HepG2 (cell line): ENCODE data around the gene MYO7A. TPM values are rescaled to one million over a fixed set of nuclear protein-coding genes. Genes with fewer than 3 reads are reported as not detected.

Source experiments
- ATAC-seq: fragments of 200-7000 bp; cut with Tn5 transposase; 3 replicates; pipeline ENCODE4 v1.9.1; 2020; ENCODE audit warnings: mild to moderate bottlenecking, moderate library complexity
- BruUV-seq: library from RNA; stranded (reverse); fragments of 400-500 nt; replicated peaks from 2 replicates; lab custom pipeline; 2021; lab: Mats Ljungman, UMichigan
- CTCF ChIA-PET: fragments of 300-600 bp; formaldehyde crosslinking; extraction: SDS; loops from one replicate; lab custom pipeline; 2021; ENCODE audit warnings: low total read pairs, inconsistent platforms, low intra/inter-chr PET ratio; lab: Yijun Ruan, JAX
- POLR2A ChIA-PET: fragments of 350-600 bp; sonication (Branson Sonifier 250); formaldehyde crosslinking; loops from one replicate; lab custom pipeline; 2020; ENCODE audit warnings: antibody characterized with exemption, inconsistent platforms; lab: Yijun Ruan, JAX
- DNase-seq: peaks from one replicate; pipeline ENCODE4 v3.0.0-alpha.2; 2015; ENCODE audit warnings: low spot score
- FAIRE-seq: peaks from 3 replicates; lab custom pipeline; 2011; peaks lifted over from hg19 to GRCh38; lab: Jason Lieb, UNC
- H2AFZ ChIP-seq: one replicate; pipeline ENCODE4 v1.6.1; 2011; ENCODE audit warnings: low read length, inconsistent platforms
- H3K27ac ChIP-seq: fragments of 300-600 bp; 3 replicates; pipeline ENCODE4 v1.8.0; 2011; ENCODE audit warnings: mixed run types, mild to moderate bottlenecking, mixed read lengths, low read length, inconsistent platforms; ENCODE audit not compliant: insufficient read depth; ENCODE audit errors: extremely low read length
- H3K27me3 ChIP-seq, 2 experiments: fragments of 200-600 bp in 1 of 2; 2 replicates in 1 of 2; 3 replicates in 1 of 2; pipeline versions ENCODE4 v1.6.0 to v1.8.0; 2011; ENCODE audit warnings: low read length in 2 of 2, mild to moderate bottlenecking in 2 of 2, moderate library complexity in 2 of 2, inconsistent platforms in 1 of 2; ENCODE audit not compliant: insufficient read depth in 2 of 2, control insufficient read depth in 1 of 2
- H3K36me3 ChIP-seq, 2 experiments: fragments of 200-600 bp in 1 of 2; replicated peaks in 1 of 2; 2 replicates in 1 of 2; 3 replicates in 1 of 2; pipeline versions ENCODE4 v1.5.1 to v1.8.0; 2011; ENCODE audit warnings: low read length in 2 of 2, inconsistent platforms in 1 of 2; ENCODE audit not compliant: insufficient read depth in 2 of 2, control insufficient read depth in 1 of 2
- H3K4me1 ChIP-seq: 2 replicates; pipeline ENCODE4 v1.5.1; 2012; ENCODE audit warnings: low read length, inconsistent platforms; ENCODE audit not compliant: insufficient read depth
- H3K4me2 ChIP-seq: 2 replicates; pipeline ENCODE4 v1.6.0; 2011; ENCODE audit warnings: low read depth, low read length, inconsistent platforms
- H3K4me3 ChIP-seq, 3 experiments: fragments of 200-600 bp in 1 of 3; sonication (generic), shearing (Covaris generic) in 1 of 3; replicated peaks in 1 of 3; 2 replicates each; pipeline ENCODE4 v1.5.1; 2011 to 2016; ENCODE audit warnings: low read length in 3 of 3, inconsistent platforms in 2 of 3, low read depth in 2 of 3, mild to moderate bottlenecking in 2 of 3, control low read depth in 1 of 3, mixed read lengths in 1 of 3; ENCODE audit not compliant: insufficient read depth in 1 of 3
- H3K79me2 ChIP-seq: one replicate; pipeline ENCODE4 v1.6.1; 2011; ENCODE audit warnings: low read length, inconsistent platforms; ENCODE audit not compliant: insufficient read depth
- H3K9ac ChIP-seq: 2 replicates; pipeline ENCODE4 v1.6.0; 2011; ENCODE audit warnings: mild to moderate bottlenecking, low read depth, low read length, inconsistent platforms; ENCODE audit not compliant: insufficient read depth
- H3K9me3 ChIP-seq: 2 replicates; pipeline ENCODE4 v1.5.1; 2012; ENCODE audit warnings: mild to moderate bottlenecking, low read length
- H4K20me1 ChIP-seq: 2 replicates; pipeline ENCODE4 v1.6.0; 2011; ENCODE audit warnings: inconsistent platforms, mild to moderate bottlenecking, low read length, moderate library complexity; ENCODE audit not compliant: insufficient read depth
- ARID5B ChIP-seq: IDR thresholded peaks from 2 replicates; pipeline ENCODE4 v1.4.0; 2020; ENCODE audit warnings: mild to moderate bottlenecking, missing genetic modification reagents
- EED ChIP-seq: sonication (generic); formaldehyde crosslinking; IDR thresholded peaks from 2 replicates; pipeline ENCODE4 v1.5.0; 2020; ENCODE audit warnings: mild to moderate bottlenecking, missing genetic modification reagents
- MEIS2 ChIP-seq: sonication (generic); formaldehyde crosslinking; IDR thresholded peaks from 2 replicates; pipeline ENCODE4 v1.9.0; 2021; ENCODE audit warnings: mild to moderate bottlenecking, missing genetic modification reagents
- XRCC5 ChIP-seq: fragments of 200-400 bp; formaldehyde crosslinking; optimal IDR thresholded peaks from 2 replicates; pipeline ENCODE3; 2017; ENCODE audit warnings: mild to moderate bottlenecking, low read length
- ZNF841 ChIP-seq: sonication (generic); formaldehyde crosslinking; IDR thresholded peaks from 2 replicates; pipeline ENCODE4 v1.8.1; 2023; ENCODE audit warnings: missing genetic modification reagents, borderline replicate concordance
- WGBS: methylation state at CpG from one replicate; pipeline ENCODE4 v1.1.6; 2017; ENCODE audit warnings: low lambda C conversion rate; 5-methylcytosine and 5-hydroxymethylcytosine counted together
- in situ Hi-C: cut with HindIII; loops from 2 replicates; pipeline ENCODE4 v1.10.0; 2017; ENCODE audit warnings: low pct_unique_long_range_greater_than_20kb; ENCODE audit not compliant: extremely low pct_ligation_motif_present
- intact Hi-C: fragments of 100-400 bp; cut with micrococcal nuclease; formaldehyde crosslinking; loops from one replicate; pipeline ENCODE4 v1.10.0; 2022; ENCODE audit not compliant: unreplicated experiment
- polyA plus RNA-seq, 8 experiments: library from polyadenylated mRNA; depleted of rRNA in 3 of 8; stranded (reverse) in 7 of 8; unstranded in 1 of 8; fragments of >200 nt; fragmentation: Illumina TruSeq in 4 of 8; extraction: Trizol in 4 of 8; gene quantifications; 2 replicates each; pipeline versions ENCODE4 v1.2.1 to v1.2.3, GENCODE V29; 2011 to 2016; ENCODE audit warnings: low read depth in 4 of 8, missing spikeins in 1 of 8, mixed read lengths in 1 of 8; ENCODE audit not compliant: insufficient read depth in 1 of 8
- total RNA-seq, 5 experiments: library from RNA; depleted of rRNA; stranded (reverse); fragments of >200 nt; fragmentation: Illumina TruSeq; extraction: Trizol; gene quantifications; 2 replicates each; pipeline ENCODE4 v1.2.3, GENCODE V29; 2016; ENCODE audit warnings: low read depth in 1 of 5

The MYO7A gene
- total and polyA plus RNA-seq, 2 of the 13 experiments (the other 11 are each of a cell fraction or from before 2014, with no cell fraction given), result 7.5 to 10.0 TPM

GRCh38 chr11:77126156-77126775 is 1.8 kb upstream of the MYO7A start:
- Histone ChIP-seq H4K20me1 (no peaks in the 10 kb centered on the region), H3K4me1 (peaks cover 47% of the 10 kb centered on the region), H3K9me3 (no peaks in the 10 kb centered on the region), H3K79me2 (no peaks in the 10 kb centered on the region), H3K27ac (no peak overlapping the region), H3K4me3 (peak overlapping the region in 1 of 3 experiments; percentile 5; a peak in 1 of 6 replicates), H3K4me2 (peak overlapping the region; percentile 100), H3K27me3 (peaks cover 0 to 13% of the 10 kb centered on the region in 2 experiments; a peak in 2 of 5 replicates), H3K36me3 (no peaks in the 10 kb centered on the region), H2AFZ (no peak overlapping the region), H3K9ac (no peak overlapping the region)
- no peak for FAIRE-seq
- intact Hi-C loops, result loop anchor here (2.0 kb wide), 1 partner anchor 423 kb away; no protein-coding TSS in a partner anchor
- DNase-seq, result no peak
- TF ChIP-seq MEIS2 (CRISPR knock-in tag), result 0 out of 2 replicates have a peak, but pooled peaks have one; percentile 4
- TF ChIP-seq ZNF841, result no peak
- TF ChIP-seq ARID5B (CRISPR knock-in tag), result no peak
- TF ChIP-seq XRCC5, result peak; percentile 20
- 0 out of 2 replicates have a peak, but pooled peaks have one; percentile 12 for TF ChIP-seq EED
- CTCF ChIA-PET, result interaction anchor here (1.3 to 5.0 kb wide), 5 partner anchors 13 to 72 kb away, joined by 3 to 150 read pairs (median 7); no protein-coding TSS in a partner anchor
- POLR2A ChIA-PET, result interaction anchor here (3.1 kb wide), 1 partner anchor 48 kb away, joined by 12 read pairs; no protein-coding TSS in a partner anchor
- no TSS peak for BruUV-seq
- 47% methylated on average over 17 of the region's 17 CpGs for WGBS
- in situ Hi-C loops, result loop anchor here (5.0 kb wide), 1 partner anchor 61 kb away; no protein-coding TSS in a partner anchor
- peak; percentile 14 for ATAC-seq
